ENCODE results near the gene SPINK8. TPM values are rescaled to one million over a fixed set of nuclear protein-coding genes. Genes with fewer than 3 reads are reported as not detected.

The SPINK8 gene
- total RNA-seq, 3 donors from 2014 or later (not counting 1 experiment from before 2014, with no cell fraction given), result not detected

- H3K36me3 ChIP-seq (ENCODE audit: control insufficient read depth, insufficient read depth, low read length), result peaks cover 21% of the 10 kb centered on the region
- H3K4me1 ChIP-seq (ENCODE audit: control insufficient read depth, insufficient read depth, low read length), result no peaks in the 10 kb centered on the region
- H3K27ac ChIP-seq (ENCODE audit: low read length), result no peak overlapping the region
- no peak for TF ChIP-seq CTCF (IDR thresholded peaks at IDR 0.05)
- Mint-ChIP-seq H3K4me1 (peaks cover 9 to 15% of the 10 kb centered on the region in 2 donors), H3K4me3 (no peak overlapping the region), H3K9me3 (no peaks in the 10 kb centered on the region), H3K27me3 (ENCODE audit: low read depth in 2 of 2) (no peaks in the 10 kb centered on the region), H3K36me3 (peaks cover 11% of the 10 kb centered on the region), H3K27ac (peak overlapping the region in 1 of 2 donors; percentile 5)
- WGBS (ENCODE audit: insufficient coverage), result 87% methylated on average over 6 of the region's 8 CpGs
- no peak overlapping the region for H3K4me3 ChIP-seq (ENCODE audit: low read length)
- DNase-seq (no peak), ATAC-seq (no peak)
- intact Hi-C loops (cut with micrococcal nuclease), result no loop called here
- no peaks in the 10 kb centered on the region for H3K9me3 ChIP-seq (ENCODE audit: control insufficient read depth, insufficient read depth, low read length)
- H3K27me3 ChIP-seq (ENCODE audit: control insufficient read depth, insufficient read depth, low read length), result no peaks in the 10 kb centered on the region
Observed at GRCh38 chr3:48269592-48269991, 63.9 kb downstream of the SPINK8 start.

GRCh38 chr3:48268936-48269561, 64.4 kb downstream of the SPINK8 start:
- Histone ChIP-seq H3K27ac (ENCODE audit: low read length) (no peak overlapping the region), H3K4me1 (ENCODE audit: control insufficient read depth, insufficient read depth, low read length) (no peaks in the 10 kb centered on the region), H3K27me3 (ENCODE audit: control insufficient read depth, insufficient read depth, low read length) (no peaks in the 10 kb centered on the region), H3K9me3 (ENCODE audit: control insufficient read depth, insufficient read depth, low read length) (no peaks in the 10 kb centered on the region), H3K36me3 (ENCODE audit: control insufficient read depth, insufficient read depth, low read length) (peaks cover 23% of the 10 kb centered on the region), H3K4me3 (ENCODE audit: low read length) (no peak overlapping the region)
- H3K27ac Mint-ChIP-seq, result peak overlapping the region in 1 of 2 donors; percentile 40
- H3K4me1 Mint-ChIP-seq, result peaks cover 9 to 15% of the 10 kb centered on the region in 2 donors
- no peaks in the 10 kb centered on the region for H3K9me3 Mint-ChIP-seq
- no peak for TF ChIP-seq CTCF (IDR thresholded peaks at IDR 0.05)
- intact Hi-C loops (cut with micrococcal nuclease), result no loop called here
- DNase-seq (peak in 1 of 2 donors; percentile 52), ATAC-seq (no peak)
- WGBS (ENCODE audit: insufficient coverage), result 93% methylated on average over 23 of the region's 23 CpGs
- H3K4me3 Mint-ChIP-seq, result no peak overlapping the region
- peaks cover 11% of the 10 kb centered on the region for H3K36me3 Mint-ChIP-seq
- H3K27me3 Mint-ChIP-seq (ENCODE audit: low read depth in 2 of 2), result no peaks in the 10 kb centered on the region

GRCh38 chr3:48268381-48268935, 65.0 kb downstream of the SPINK8 start:
- intact Hi-C loops (cut with micrococcal nuclease), result no loop called here

More at GRCh38 chr3:48268381-48268935, 65.0 kb downstream of the SPINK8 start:
- Histone ChIP-seq H3K27me3 (ENCODE audit: control insufficient read depth, insufficient read depth, low read length) (no peaks in the 10 kb centered on the region), H3K27ac (ENCODE audit: low read length) (no peak overlapping the region), H3K9me3 (ENCODE audit: control insufficient read depth, insufficient read depth, low read length) (no peaks in the 10 kb centered on the region), H3K4me1 (ENCODE audit: control insufficient read depth, insufficient read depth, low read length) (no peaks in the 10 kb centered on the region), H3K4me3 (ENCODE audit: low read length) (no peak overlapping the region), H3K36me3 (ENCODE audit: control insufficient read depth, insufficient read depth, low read length) (peaks cover 25% of the 10 kb centered on the region)
- no peak overlapping the region for H3K4me3 Mint-ChIP-seq
- no peaks in the 10 kb centered on the region for H3K9me3 Mint-ChIP-seq
- peaks cover 9 to 11% of the 10 kb centered on the region in 2 donors for H3K4me1 Mint-ChIP-seq
- WGBS (ENCODE audit: insufficient coverage), result 71% methylated on average over 11 of the region's 13 CpGs
- no peaks in the 10 kb centered on the region for H3K27me3 Mint-ChIP-seq (ENCODE audit: low read depth in 2 of 2)
- no peak for TF ChIP-seq CTCF (IDR thresholded peaks at IDR 0.05)
- H3K27ac Mint-ChIP-seq, result peak overlapping the region in 1 of 2 donors; percentile 40
- ATAC-seq, result peak; percentile 34 to 70 (median 60)
- H3K36me3 Mint-ChIP-seq, result peaks cover 11% of the 10 kb centered on the region
- DNase-seq, result peak in 1 of 2 donors; percentile 85
